GM12891 (cell line): Measurements from ENCODE around the gene SLC9A1.

Source experiments
- PAX5 ChIP-seq: IDR thresholded peaks from 2 replicates; pipeline ENCODE4 v1.6.1; 2011; ENCODE audit warnings: low read length, moderate library complexity, mild to moderate bottlenecking; ENCODE audit not compliant: insufficient read depth, severe bottlenecking
- POLR2A ChIP-seq: IDR thresholded peaks from 2 replicates; pipeline ENCODE4 v1.6.1; 2011; ENCODE audit warnings: low read depth, low read length, control low read depth
- POLR2AphosphoS5 ChIP-seq: IDR thresholded peaks from 2 replicates; pipeline ENCODE4 v1.6.1; 2011; ENCODE audit warnings: low read depth, low read length, control low read depth
- POU2F2 ChIP-seq: IDR thresholded peaks from 2 replicates; pipeline ENCODE4 v1.6.1; 2011; ENCODE audit warnings: low read depth, mild to moderate bottlenecking, control low read depth, low read length, moderate library complexity
- TAF1 ChIP-seq: IDR thresholded peaks from 2 replicates; pipeline ENCODE4 v1.6.1; 2011; ENCODE audit warnings: low read depth, low read length, control low read depth

DNA sequence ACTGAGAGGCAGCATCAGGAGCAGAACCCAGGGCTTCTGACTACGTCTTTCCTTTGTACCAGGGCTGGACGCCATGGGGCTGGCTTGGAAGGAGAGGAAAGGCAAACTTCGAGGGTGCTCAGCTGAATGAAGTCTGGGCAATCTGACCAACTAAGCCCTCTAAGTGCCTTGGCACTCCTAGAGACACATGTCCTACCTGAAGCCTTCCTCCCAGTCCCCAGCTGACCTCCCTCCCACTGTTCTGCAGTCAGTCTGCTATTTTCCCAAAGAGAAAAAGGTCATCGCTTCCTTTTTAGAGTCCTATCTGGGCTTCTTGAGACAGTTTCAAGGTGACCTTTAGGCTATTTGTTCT is 5.2 kb downstream of the SLC9A1 start:
- no peak for TF ChIP-seq TAF1
- no peak for TF ChIP-seq POLR2A
- no peak for TF ChIP-seq POLR2AphosphoS5
- no peak for TF ChIP-seq PAX5
- no peak for TF ChIP-seq POU2F2
